GM10266 (cell line): ENCODE measurements around the gene CDH23.
A peak's percentile ranks its signal among the peaks of the same experiment; 100 is the strongest.

Experiments
- DNase-seq: peaks from one replicate; pipeline ENCODE4 v3.0.0; 2012; ENCODE audit errors: extremely low spot score
- CTCF ChIP-seq: IDR thresholded peaks from 2 replicates; pipeline ENCODE4 v1.5.1; 2012; ENCODE audit warnings: mild to moderate bottlenecking, low read depth; ENCODE audit not compliant: control insufficient read depth, insufficient read depth; ENCODE audit errors: missing control alignments

CDH23 gene

GRCh38 chr10:71528371-71529206 lies 131.9 kb downstream of the CDH23 start:
- no peak for DNase-seq
- TF ChIP-seq CTCF = no peak

GRCh38 chr10:71529207-71529827 lies 132.6 kb downstream of the CDH23 start:
- no peak for TF ChIP-seq CTCF
- no peak for DNase-seq

GRCh38 chr10:71530781-71531180 lies 134.1 kb downstream of the CDH23 start:
- DNase-seq = no peak
- no peak for TF ChIP-seq CTCF

- peak; percentile 48 for DNase-seq
- TF ChIP-seq CTCF = no peak
Observed at GRCh38 chr10:71531485-71532446, 135.0 kb downstream of the CDH23 start.

DNA sequence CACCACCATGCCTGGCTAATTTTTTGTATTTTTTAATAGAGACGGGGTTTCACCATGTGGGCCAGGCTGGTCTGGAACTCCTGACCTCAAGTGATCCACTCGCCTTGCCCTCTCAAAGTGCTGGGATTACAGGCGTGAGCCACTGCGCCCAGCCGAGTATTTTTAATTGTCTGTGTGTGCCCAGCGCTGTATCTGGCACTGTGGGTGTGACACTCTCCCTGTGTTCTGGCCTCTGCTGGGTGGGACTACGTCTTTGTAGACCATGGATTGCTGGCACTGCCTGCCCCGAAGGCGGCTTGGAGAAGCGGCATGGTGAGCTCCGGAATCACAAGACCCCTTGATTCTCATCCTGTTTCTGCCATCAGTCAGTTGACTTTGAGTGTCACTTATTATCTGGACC lies 136.2 kb downstream of the CDH23 start:
- TF ChIP-seq CTCF = no peak
- no peak for DNase-seq

GRCh38 chr10:71533936-71534335 lies 137.2 kb downstream of the CDH23 start:
- TF ChIP-seq CTCF = no peak
- DNase-seq = no peak
